Measurements from ENCODE around the gene MRPS6. TPM values are rescaled to one million over a fixed set of nuclear protein-coding genes. Genes with fewer than 3 reads are reported as not detected.

The MRPS6 gene
- total and polyA plus RNA-seq, 12 donors: 25.4 to 135 (median 83.6) TPM

DNA sequence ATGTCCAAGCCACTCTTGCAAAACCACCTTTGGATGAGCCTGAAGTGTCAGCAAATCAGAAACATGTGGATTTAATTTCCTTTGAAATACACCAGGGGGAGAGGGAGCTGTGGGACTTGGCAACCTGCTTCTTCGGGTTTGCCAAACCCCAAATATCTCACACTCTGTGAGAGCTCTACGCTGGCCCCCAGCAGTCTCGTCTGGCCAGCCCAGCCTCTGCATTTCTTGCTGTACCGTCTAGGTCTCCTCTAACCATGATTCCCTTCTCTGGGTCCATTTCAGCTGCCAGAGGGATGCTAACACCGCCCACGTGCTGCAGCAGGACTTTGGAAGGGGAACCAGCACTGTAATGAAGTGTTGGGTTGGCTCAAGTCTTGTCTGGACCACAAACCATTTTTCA is 114.6 kb downstream of the MRPS6 start:
- no peak for DNase-seq
- no peak for TF ChIP-seq POLR2A (IDR thresholded peaks at IDR 0.05)
- TF ChIP-seq, protein P1, sequence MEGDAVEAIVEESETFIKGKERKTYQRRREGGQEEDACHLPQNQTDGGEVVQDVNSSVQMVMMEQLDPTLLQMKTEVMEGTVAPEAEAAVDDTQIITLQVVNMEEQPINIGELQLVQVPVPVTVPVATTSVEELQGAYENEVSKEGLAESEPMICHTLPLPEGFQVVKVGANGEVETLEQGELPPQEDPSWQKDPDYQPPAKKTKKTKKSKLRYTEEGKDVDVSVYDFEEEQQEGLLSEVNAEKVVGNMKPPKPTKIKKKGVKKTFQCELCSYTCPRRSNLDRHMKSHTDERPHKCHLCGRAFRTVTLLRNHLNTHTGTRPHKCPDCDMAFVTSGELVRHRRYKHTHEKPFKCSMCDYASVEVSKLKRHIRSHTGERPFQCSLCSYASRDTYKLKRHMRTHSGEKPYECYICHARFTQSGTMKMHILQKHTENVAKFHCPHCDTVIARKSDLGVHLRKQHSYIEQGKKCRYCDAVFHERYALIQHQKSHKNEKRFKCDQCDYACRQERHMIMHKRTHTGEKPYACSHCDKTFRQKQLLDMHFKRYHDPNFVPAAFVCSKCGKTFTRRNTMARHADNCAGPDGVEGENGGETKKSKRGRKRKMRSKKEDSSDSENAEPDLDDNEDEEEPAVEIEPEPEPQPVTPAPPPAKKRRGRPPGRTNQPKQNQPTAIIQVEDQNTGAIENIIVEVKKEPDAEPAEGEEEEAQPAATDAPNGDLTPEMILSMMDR (IDR thresholded peaks at IDR 0.05): no peak
- Histone ChIP-seq H3K4me3 (no peak overlapping the region), H3K27me3 (no peaks in the 10 kb centered on the region), H3K4me1 (replicated peaks in 1 of 2) (peaks cover 7 to 17% of the 10 kb centered on the region in 2 donors), H3K36me3 (replicated peaks in 1 of 2) (no peaks in the 10 kb centered on the region), H3K27ac (no peak overlapping the region), H3K9me3 (replicated peaks in 1 of 3) (no peaks in the 10 kb centered on the region)
- 82 to 88% (median 85%) methylated on average over 6 of the region's 6 CpGs for WGBS, 4 donors
- intact Hi-C loops (cut with DNase I): no loop called here

GRCh38 chr21:34189506-34189905 is 116.1 kb downstream of the MRPS6 start:
- Histone ChIP-seq H3K4me3 (no peak overlapping the region), H3K27ac (no peak overlapping the region), H3K4me1 (replicated peaks in 1 of 2) (peaks cover 7 to 17% of the 10 kb centered on the region in 2 donors), H3K36me3 (replicated peaks in 1 of 2) (no peaks in the 10 kb centered on the region), H3K27me3 (no peaks in the 10 kb centered on the region), H3K9me3 (replicated peaks in 1 of 3) (no peaks in the 10 kb centered on the region)
- no peak for TF ChIP-seq POLR2A (IDR thresholded peaks at IDR 0.05)
- WGBS, 4 donors: 69 to 91% (median 79%) methylated on average over 3 of the region's 3 CpGs
- no peak for DNase-seq
- intact Hi-C loops (cut with DNase I): no loop called here

DNA sequence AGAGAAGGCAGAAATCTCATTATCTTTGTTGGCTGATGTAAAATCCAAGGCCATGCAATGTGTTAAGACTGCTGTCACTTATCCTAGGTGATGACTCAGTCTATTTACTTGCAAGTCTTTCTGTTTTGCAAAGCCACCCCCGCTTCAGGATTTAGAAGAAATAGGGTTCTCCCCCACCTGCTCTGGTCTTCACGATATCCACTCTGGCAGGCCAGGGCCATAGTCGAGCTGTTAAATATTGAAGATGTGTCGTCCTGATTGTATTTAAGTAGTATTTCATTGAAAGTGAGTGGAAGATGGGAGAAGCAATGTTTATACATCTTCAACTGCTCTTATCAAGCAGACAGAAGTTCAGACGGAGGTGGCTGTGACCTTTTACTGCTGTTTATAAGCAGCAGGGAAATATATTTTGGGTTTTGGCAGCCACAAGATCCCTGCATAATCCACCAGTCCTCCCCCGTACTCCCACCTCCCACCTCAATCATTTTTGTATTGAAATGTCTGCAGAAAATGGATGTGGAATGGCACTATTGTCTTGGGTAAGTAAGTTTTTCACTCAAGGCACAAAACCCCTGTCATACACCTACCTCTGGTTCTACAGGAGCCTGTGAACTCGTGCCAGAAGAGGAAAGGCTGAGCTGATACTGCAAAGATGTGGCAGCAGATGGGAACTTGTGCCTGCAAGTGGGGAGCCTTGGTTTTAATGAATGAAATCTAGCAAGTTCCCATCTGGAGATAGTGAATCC is 117.4 kb downstream of the MRPS6 start:
- no peaks in the 10 kb centered on the region for H3K36me3 ChIP-seq (replicated peaks in 1 of 2)
- H3K4me3 ChIP-seq: no peak overlapping the region
- no peak for TF ChIP-seq POLR2A (IDR thresholded peaks at IDR 0.05)
- TF ChIP-seq, protein P1 (IDR thresholded peaks at IDR 0.05): no peak
- peak in 3 of 7 donors; percentile 22 to 40 (median 23) for DNase-seq
- intact Hi-C loops (cut with DNase I): loop anchor here in 1 of 2 donors (10.0 kb wide), 1 partner anchor 266 kb away; no protein-coding TSS in a partner anchor
- H3K27me3 ChIP-seq: no peaks in the 10 kb centered on the region
- peaks cover 7 to 17% of the 10 kb centered on the region in 2 donors for H3K4me1 ChIP-seq (replicated peaks in 1 of 2)
- WGBS, 4 donors: 46 to 59% (median 52%) methylated on average over 7 of the region's 7 CpGs
- peak overlapping the region in 2 of 5 donors; percentile 38 to 59 for H3K27ac ChIP-seq
- no peaks in the 10 kb centered on the region for H3K9me3 ChIP-seq (replicated peaks in 1 of 3)

GRCh38 chr21:34191876-34192275 is 118.5 kb downstream of the MRPS6 start:
- TF ChIP-seq, protein P1 (IDR thresholded peaks at IDR 0.05): no peak
- no peak for TF ChIP-seq POLR2A (IDR thresholded peaks at IDR 0.05)
- no peak for DNase-seq
- H3K36me3 ChIP-seq (replicated peaks in 1 of 2): no peaks in the 10 kb centered on the region
- peaks cover 0 to 13% of the 10 kb centered on the region in 2 donors for H3K4me1 ChIP-seq (replicated peaks in 1 of 2)
- H3K27ac ChIP-seq: no peak overlapping the region
- no peaks in the 10 kb centered on the region for H3K27me3 ChIP-seq
- no peaks in the 10 kb centered on the region for H3K9me3 ChIP-seq (replicated peaks in 1 of 3)
- intact Hi-C loops (cut with DNase I): loop anchor here in 1 of 2 donors (10.0 kb wide), 1 partner anchor 267 kb away; no protein-coding TSS in a partner anchor
- no peak overlapping the region for H3K4me3 ChIP-seq
- WGBS, 4 donors: 95 to 100% (median 100%) methylated on average over 1 of the region's 1 CpG

Other genes starting within 250 kb of the MRPS6 start
- gene ATP5PO, start 157.8 kb upstream of the MRPS6 start, total RNA-seq: 100 to 1,000 TPM in 8 of 9 donors, 10 to 100 TPM in 1; 78.6 to 299 (median 187) TPM
- gene ATP5PO, start 157.8 kb upstream of the MRPS6 start, polyA plus RNA-seq: 100 to 1,000 TPM; 156 to 256 (median 235) TPM
- 10 to 100 TPM; 14.6 to 63.9 (median 40.2) TPM for gene SLC5A3, start within 50 bp of the MRPS6 start, total RNA-seq
- 1 to 10 TPM; 2.3 to 8.9 (median 4.7) TPM for gene SLC5A3, start within 50 bp of the MRPS6 start, polyA plus RNA-seq